ENCODE data around the gene MEST.

Gene MEST

DNA sequence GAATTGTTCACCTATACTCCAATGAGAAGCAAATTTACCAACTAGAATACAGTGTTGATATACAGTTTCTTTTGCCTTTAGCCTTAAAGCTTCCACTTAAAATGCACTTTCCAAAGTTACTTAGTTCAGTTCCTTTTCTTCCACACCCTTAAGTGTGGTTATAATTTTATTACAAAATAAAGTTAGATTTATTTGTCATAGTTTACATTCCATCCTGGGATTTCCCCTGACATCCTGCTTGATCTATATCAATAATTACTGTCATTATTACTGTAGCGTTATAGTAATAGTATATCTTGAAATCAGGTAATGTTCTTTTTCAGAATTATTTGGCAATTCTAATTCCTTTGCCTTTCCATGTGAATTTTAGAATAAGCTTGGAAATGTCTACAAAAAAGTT is 23.3 kb upstream of the MEST start:
- no peak for DNase-seq (ENCODE audit: low read depth)
- no peak overlapping the region for H3K9ac ChIP-seq (ENCODE audit: low read length)
- H3K36me3 ChIP-seq (ENCODE audit: control insufficient read depth, insufficient read depth, low read length, severe bottlenecking) = no peaks in the 10 kb centered on the region
- no peak overlapping the region for H3K4me3 ChIP-seq (ENCODE audit: low read length)
- H3K4me1 ChIP-seq (ENCODE audit: control insufficient read depth, insufficient read depth, low read length) = no peaks in the 10 kb centered on the region
- no peaks in the 10 kb centered on the region for H3K27me3 ChIP-seq (replicated peaks; ENCODE audit: control insufficient read depth, insufficient read depth, low read length)
- H3K9me3 ChIP-seq (ENCODE audit: control insufficient read depth, low read length) = no peaks in the 10 kb centered on the region

DNA sequence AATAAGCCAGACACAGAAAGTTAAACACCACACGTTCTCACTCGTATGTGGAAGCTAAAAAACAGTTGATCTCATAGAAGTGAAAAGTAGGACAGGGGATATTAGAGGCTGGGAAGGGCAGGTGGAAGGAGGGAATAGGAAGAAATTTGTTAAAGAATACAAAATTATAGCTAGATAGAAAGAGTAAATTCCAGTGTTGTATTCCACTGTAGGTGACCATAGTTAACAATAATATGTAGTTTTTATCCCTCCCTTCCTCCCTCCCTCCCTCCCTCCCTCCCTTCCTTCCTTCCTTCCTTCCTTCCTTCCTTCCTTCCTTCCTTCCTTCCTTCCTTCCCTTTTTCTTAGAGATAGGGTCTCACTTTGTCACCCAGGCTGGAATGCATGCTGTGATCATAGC is 19.9 kb upstream of the MEST start:
- H3K9me3 ChIP-seq (ENCODE audit: control insufficient read depth, low read length) = no peaks in the 10 kb centered on the region
- no peak overlapping the region for H3K4me3 ChIP-seq (ENCODE audit: low read length)
- no peaks in the 10 kb centered on the region for H3K4me1 ChIP-seq (ENCODE audit: control insufficient read depth, insufficient read depth, low read length)
- no peaks in the 10 kb centered on the region for H3K36me3 ChIP-seq (ENCODE audit: control insufficient read depth, insufficient read depth, low read length, severe bottlenecking)
- H3K9ac ChIP-seq (ENCODE audit: low read length) = no peak overlapping the region
- no peak for DNase-seq (ENCODE audit: low read depth)
- peaks cover 3% of the 10 kb centered on the region for H3K27me3 ChIP-seq (replicated peaks; ENCODE audit: control insufficient read depth, insufficient read depth, low read length)

- no peak for DNase-seq (ENCODE audit: low read depth)
- no peaks in the 10 kb centered on the region for H3K4me1 ChIP-seq (ENCODE audit: control insufficient read depth, insufficient read depth, low read length)
These were observed 18.6 kb upstream of the MEST start for GRCh38 chr7:130473289-130473688.

DNA sequence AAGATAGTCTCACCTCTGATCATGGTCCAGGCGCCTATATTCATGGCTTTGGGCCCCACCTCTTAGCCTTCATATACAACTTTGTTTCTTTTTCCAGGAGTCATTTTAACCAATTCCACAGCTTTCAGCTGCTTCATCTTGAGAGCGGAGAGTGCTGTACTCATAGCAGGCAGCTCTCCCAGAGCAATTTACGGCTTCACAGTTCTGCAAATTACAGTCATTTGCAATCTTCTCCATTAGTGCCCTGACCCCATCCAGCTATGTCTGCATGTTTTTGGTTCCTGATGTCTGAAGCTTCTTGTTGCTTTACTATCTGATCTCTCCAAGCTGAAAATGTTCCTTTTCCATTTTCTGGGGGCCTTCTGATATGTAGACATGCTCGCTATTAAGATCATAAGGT is 18.0 kb upstream of the MEST start:
- DNase-seq (ENCODE audit: low read depth) = no peak
- no peak overlapping the region for H3K9ac ChIP-seq (ENCODE audit: low read length)

More at GRCh38 chr7:130473289-130473688, 18.6 kb upstream of the MEST start:
- Histone ChIP-seq H3K27me3 (replicated peaks; ENCODE audit: control insufficient read depth, insufficient read depth, low read length) (peaks cover 3% of the 10 kb centered on the region), H3K9ac (ENCODE audit: low read length) (no peak overlapping the region), H3K4me3 (ENCODE audit: low read length) (no peak overlapping the region), H3K9me3 (ENCODE audit: control insufficient read depth, low read length) (peaks cover 6% of the 10 kb centered on the region), H3K36me3 (ENCODE audit: control insufficient read depth, insufficient read depth, low read length, severe bottlenecking) (no peaks in the 10 kb centered on the region)

DNA sequence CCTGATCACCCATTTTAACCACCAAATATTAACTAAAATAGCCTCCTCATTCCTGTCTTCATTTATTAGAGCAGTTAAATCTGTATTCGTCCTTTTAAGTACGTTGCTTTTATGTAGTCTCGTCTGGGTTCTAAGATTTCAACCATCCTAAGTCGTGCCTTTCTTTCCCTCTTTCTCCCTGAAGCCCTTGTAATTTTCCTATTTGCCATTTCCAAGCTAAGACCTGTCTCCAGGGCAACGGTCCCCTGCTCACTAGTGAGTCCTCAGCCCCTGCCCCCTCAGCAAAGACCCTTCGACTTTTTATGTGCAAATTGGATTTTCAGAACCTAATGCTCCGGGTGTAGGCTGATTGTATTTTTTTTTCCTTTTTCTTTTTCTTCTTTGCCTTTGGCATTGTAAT is 16.1 kb upstream of the MEST start:
- Histone ChIP-seq H3K27me3 (replicated peaks; ENCODE audit: control insufficient read depth, insufficient read depth, low read length) (peaks cover 3% of the 10 kb centered on the region), H3K9me3 (ENCODE audit: control insufficient read depth, low read length) (peaks cover 8% of the 10 kb centered on the region), H3K9ac (ENCODE audit: low read length) (no peak overlapping the region), H3K4me3 (ENCODE audit: low read length) (no peak overlapping the region), H3K36me3 (ENCODE audit: control insufficient read depth, insufficient read depth, low read length, severe bottlenecking) (no peaks in the 10 kb centered on the region), H3K4me1 (ENCODE audit: control insufficient read depth, insufficient read depth, low read length) (no peaks in the 10 kb centered on the region)
- no peak for DNase-seq (ENCODE audit: low read depth)

More for the DNA sequence above, 18.0 kb upstream of the MEST start:
- peaks cover 8% of the 10 kb centered on the region for H3K9me3 ChIP-seq (ENCODE audit: control insufficient read depth, low read length)
- H3K36me3 ChIP-seq (ENCODE audit: control insufficient read depth, insufficient read depth, low read length, severe bottlenecking) = no peaks in the 10 kb centered on the region
- peaks cover 3% of the 10 kb centered on the region for H3K27me3 ChIP-seq (replicated peaks; ENCODE audit: control insufficient read depth, insufficient read depth, low read length)
- H3K4me1 ChIP-seq (ENCODE audit: control insufficient read depth, insufficient read depth, low read length) = no peaks in the 10 kb centered on the region
- no peak overlapping the region for H3K4me3 ChIP-seq (ENCODE audit: low read length)

DNA sequence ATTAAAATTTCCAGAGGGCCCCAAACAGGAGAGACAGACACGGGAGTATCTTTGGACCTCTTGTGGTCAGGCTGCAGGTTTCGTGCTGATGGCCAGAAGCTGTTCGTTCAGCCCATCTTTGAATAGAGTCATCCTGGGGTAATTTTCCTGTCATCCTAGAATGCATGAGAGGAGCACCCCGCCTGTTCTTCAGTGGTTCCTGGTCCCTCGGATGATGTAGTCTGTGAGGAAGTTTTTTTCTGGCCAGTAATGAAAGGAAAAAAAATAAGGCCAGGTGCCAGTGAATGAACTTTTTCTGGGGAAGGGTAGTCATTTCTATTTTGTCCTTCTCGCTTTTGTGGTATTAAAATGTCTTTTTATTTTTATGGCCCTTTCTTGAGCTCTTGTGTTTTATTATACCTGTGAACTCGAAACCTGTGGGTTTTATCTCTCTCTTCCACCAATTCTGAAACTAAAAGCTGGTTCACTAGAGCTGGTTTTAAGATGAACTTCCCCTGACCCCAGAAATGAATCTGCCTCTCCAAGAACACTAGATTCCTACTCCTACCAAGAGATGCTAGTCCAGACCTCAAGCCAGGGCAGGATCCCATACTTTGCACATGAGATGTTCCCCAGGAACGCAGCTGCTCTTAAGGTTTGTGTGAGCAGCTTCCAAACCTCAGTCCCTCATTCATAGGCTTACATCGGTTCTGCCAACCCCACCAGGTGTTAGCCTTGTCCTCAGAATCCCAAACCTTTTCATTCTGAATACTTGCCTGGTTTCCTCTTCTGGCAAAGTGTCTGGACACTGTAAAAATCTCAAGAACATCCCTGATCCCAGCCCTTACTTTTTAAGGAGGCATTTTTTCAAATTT is 15.4 kb upstream of the MEST start:
- no peaks in the 10 kb centered on the region for H3K36me3 ChIP-seq (ENCODE audit: control insufficient read depth, insufficient read depth, low read length, severe bottlenecking)
- H3K4me3 ChIP-seq (ENCODE audit: low read length) = no peak overlapping the region
- no peak for DNase-seq (ENCODE audit: low read depth)
- peaks cover 2% of the 10 kb centered on the region for H3K4me1 ChIP-seq (ENCODE audit: control insufficient read depth, insufficient read depth, low read length)
- H3K9me3 ChIP-seq (ENCODE audit: control insufficient read depth, low read length) = peaks cover 8% of the 10 kb centered on the region
- peaks cover 3% of the 10 kb centered on the region for H3K27me3 ChIP-seq (replicated peaks; ENCODE audit: control insufficient read depth, insufficient read depth, low read length)
- no peak overlapping the region for H3K9ac ChIP-seq (ENCODE audit: low read length)

GRCh38 chr7:130478991-130479390 is 12.9 kb upstream of the MEST start:
- peaks cover 3% of the 10 kb centered on the region for H3K27me3 ChIP-seq (replicated peaks; ENCODE audit: control insufficient read depth, insufficient read depth, low read length)
- H3K4me3 ChIP-seq (ENCODE audit: low read length) = no peak overlapping the region
- peaks cover 8% of the 10 kb centered on the region for H3K9me3 ChIP-seq (ENCODE audit: control insufficient read depth, low read length)
- peaks cover 11% of the 10 kb centered on the region for H3K4me1 ChIP-seq (ENCODE audit: control insufficient read depth, insufficient read depth, low read length)
- H3K9ac ChIP-seq (ENCODE audit: low read length) = no peak overlapping the region
- DNase-seq (ENCODE audit: low read depth) = no peak
- no peaks in the 10 kb centered on the region for H3K36me3 ChIP-seq (ENCODE audit: control insufficient read depth, insufficient read depth, low read length, severe bottlenecking)

DNA sequence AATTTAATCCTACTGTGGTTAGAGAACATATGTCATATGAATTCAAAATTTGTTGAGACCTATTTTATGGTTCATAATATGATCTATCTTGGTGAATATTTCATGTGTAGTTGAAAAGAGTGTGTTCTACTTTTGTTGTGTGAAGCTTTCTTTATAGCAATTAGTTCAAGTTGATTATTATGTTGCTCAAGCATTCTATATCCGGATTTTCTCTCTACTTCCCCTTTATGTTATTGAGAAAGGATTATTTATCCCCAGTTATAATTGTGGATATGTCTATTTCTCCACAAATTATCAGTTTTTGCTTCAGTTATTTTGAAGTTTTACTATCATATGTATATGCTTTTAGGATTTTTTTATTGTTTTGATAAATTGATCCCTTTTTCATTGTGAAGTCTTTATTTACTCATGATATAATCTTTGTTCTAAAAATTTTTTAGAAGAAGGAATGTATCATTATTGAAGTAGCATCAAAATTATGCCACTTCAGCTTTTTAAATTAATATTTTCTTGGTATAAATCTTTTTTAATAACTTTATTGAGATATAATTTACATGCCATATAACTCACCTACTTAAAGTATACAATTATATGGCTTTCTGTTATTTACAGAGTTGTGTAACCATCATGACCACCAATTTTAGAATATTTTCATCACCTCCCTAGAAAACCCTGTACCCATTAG is 12.0 kb upstream of the MEST start:
- H3K9me3 ChIP-seq (ENCODE audit: control insufficient read depth, low read length) = peaks cover 8% of the 10 kb centered on the region
- DNase-seq (ENCODE audit: low read depth) = no peak
- no peak overlapping the region for H3K9ac ChIP-seq (ENCODE audit: low read length)
- peaks cover 4% of the 10 kb centered on the region for H3K27me3 ChIP-seq (replicated peaks; ENCODE audit: control insufficient read depth, insufficient read depth, low read length)
- peaks cover 11% of the 10 kb centered on the region for H3K4me1 ChIP-seq (ENCODE audit: control insufficient read depth, insufficient read depth, low read length)
- no peak overlapping the region for H3K4me3 ChIP-seq (ENCODE audit: low read length)
- no peaks in the 10 kb centered on the region for H3K36me3 ChIP-seq (ENCODE audit: control insufficient read depth, insufficient read depth, low read length, severe bottlenecking)

DNA sequence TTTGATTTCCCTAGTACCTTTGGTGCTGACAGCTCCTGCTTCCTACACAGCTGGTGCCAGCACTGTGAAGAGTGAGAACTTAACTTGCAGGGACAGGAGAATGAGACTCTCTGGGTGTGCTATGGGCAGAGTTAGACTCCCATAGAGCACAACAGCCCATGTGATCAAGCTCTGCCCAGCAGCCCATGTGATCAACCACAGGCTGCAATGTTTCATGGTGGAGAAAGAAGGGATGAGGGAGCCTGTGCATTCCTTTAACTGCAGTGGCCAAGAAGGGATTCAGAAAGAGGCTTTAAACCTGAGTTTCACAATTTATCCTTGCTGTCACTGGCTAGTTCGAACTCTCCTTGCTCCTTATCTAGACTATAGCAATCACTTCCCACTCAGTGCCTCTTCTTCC is 10.0 kb upstream of the MEST start:
- DNase-seq (ENCODE audit: low read depth) = peak; percentile 47
- no peak overlapping the region for H3K9ac ChIP-seq (ENCODE audit: low read length)

DNA sequence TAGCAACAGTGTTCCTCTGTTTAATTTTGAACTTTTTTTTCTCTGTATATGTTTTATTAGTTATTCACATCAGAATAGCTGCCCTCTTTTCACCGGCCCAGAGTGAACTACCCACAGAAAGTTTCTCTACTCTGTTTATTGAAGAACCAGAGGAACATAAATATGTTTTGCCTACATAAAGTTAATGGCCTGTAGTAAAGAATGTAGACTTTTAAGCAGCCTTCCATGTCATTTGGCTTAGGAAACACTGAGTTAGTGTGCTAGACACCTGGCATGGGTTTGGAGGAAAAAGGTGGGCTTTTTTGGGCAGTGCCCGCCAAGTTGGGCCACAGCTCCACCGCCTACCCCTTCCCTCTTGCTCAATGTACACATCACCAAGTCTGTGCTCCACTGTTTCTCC is 8.9 kb upstream of the MEST start:
- Histone ChIP-seq H3K36me3 (ENCODE audit: control insufficient read depth, insufficient read depth, low read length, severe bottlenecking) (no peaks in the 10 kb centered on the region), H3K4me1 (ENCODE audit: control insufficient read depth, insufficient read depth, low read length) (peaks cover 23% of the 10 kb centered on the region), H3K27me3 (replicated peaks; ENCODE audit: control insufficient read depth, insufficient read depth, low read length) (peaks cover 15% of the 10 kb centered on the region), H3K9ac (ENCODE audit: low read length) (no peak overlapping the region), H3K4me3 (ENCODE audit: low read length) (no peak overlapping the region), H3K9me3 (ENCODE audit: control insufficient read depth, low read length) (peaks cover 4% of the 10 kb centered on the region)
- no peak for DNase-seq (ENCODE audit: low read depth)

More for the DNA sequence above, 10.0 kb upstream of the MEST start:
- Histone ChIP-seq H3K4me3 (ENCODE audit: low read length) (no peak overlapping the region), H3K36me3 (ENCODE audit: control insufficient read depth, insufficient read depth, low read length, severe bottlenecking) (no peaks in the 10 kb centered on the region), H3K27me3 (replicated peaks; ENCODE audit: control insufficient read depth, insufficient read depth, low read length) (peaks cover 15% of the 10 kb centered on the region), H3K9me3 (ENCODE audit: control insufficient read depth, low read length) (peaks cover 8% of the 10 kb centered on the region), H3K4me1 (ENCODE audit: control insufficient read depth, insufficient read depth, low read length) (peaks cover 19% of the 10 kb centered on the region)

GRCh38 chr7:130485734-130486113 is 6.2 kb upstream of the MEST start:
- Histone ChIP-seq H3K4me1 (ENCODE audit: control insufficient read depth, insufficient read depth, low read length) (peaks cover 40% of the 10 kb centered on the region), H3K4me3 (ENCODE audit: low read length) (peak overlapping the region; percentile 68), H3K9me3 (ENCODE audit: control insufficient read depth, low read length) (no peaks in the 10 kb centered on the region), H3K9ac (ENCODE audit: low read length) (no peak overlapping the region), H3K36me3 (ENCODE audit: control insufficient read depth, insufficient read depth, low read length, severe bottlenecking) (no peaks in the 10 kb centered on the region), H3K27me3 (replicated peaks; ENCODE audit: control insufficient read depth, insufficient read depth, low read length) (peaks cover 15% of the 10 kb centered on the region)
- DNase-seq (ENCODE audit: low read depth) = no peak

Measured in adipocyte (in vitro differentiated cells).